HG03469 (cell line): ENCODE data around the gene TRMT61A.
"Not testable (repeated sequence)": the region's sequence is repeated elsewhere in the genome, so short reads cannot be mapped to it uniquely, and the experiment has no call there.

ENCODE experiments used
- ATAC-seq: cut with Tn5 transposase; IDR thresholded peaks from one replicate; pipeline ENCODE4 v1.9.1; 2021; ENCODE audit warnings: mild to moderate bottlenecking, moderate library complexity, moderate number of reproducible peaks; ENCODE audit not compliant: unreplicated experiment

The TRMT61A gene

DNA sequence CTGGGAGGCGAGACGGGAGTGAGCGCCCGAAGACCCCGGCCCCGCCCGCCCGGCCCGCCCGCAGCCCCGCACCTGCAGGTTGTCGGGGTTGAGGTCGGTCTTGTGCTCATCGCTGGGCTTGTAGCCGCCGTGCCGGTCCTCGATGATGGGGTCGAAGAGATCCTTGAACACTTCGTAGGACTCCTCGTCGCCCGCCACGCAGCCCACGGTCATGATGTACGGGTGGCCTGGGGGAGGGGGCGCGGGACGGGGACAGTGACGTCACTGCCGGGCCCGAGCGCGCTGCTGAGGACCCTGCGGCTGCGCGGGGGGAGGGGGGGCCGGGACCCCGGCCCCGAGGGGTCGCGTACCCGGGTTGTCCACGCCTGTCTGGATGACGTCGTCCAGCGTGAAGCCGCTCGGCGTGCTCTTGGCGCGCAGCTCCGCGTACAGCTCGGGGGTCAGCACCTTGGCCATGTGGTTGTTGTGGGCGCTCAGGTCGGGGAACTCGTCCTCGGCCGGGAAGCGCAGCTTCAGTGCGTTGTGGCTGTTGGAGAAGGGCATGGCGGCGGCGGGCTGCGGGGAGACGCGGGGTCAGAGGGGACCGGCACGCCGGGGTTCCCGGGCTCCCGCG lies 6.9 kb upstream of the TRMT61A start:
- ATAC-seq = no peak

- no peak for ATAC-seq
Measured at GRCh38 chr14:103522649-103523574, 6.1 kb upstream of the TRMT61A start, which contains the start of gene CKB. Gene CKB (minus strand): TSS chr14:103522830. CDS start chr14:103522493, 337 bp downstream.

- no peak for ATAC-seq
Measured at GRCh38 chr14:103523575-103523954, 5.4 kb upstream of the TRMT61A start.

- no peak for ATAC-seq
Measured at GRCh38 chr14:103524002-103524935, 4.7 kb upstream of the TRMT61A start.

DNA sequence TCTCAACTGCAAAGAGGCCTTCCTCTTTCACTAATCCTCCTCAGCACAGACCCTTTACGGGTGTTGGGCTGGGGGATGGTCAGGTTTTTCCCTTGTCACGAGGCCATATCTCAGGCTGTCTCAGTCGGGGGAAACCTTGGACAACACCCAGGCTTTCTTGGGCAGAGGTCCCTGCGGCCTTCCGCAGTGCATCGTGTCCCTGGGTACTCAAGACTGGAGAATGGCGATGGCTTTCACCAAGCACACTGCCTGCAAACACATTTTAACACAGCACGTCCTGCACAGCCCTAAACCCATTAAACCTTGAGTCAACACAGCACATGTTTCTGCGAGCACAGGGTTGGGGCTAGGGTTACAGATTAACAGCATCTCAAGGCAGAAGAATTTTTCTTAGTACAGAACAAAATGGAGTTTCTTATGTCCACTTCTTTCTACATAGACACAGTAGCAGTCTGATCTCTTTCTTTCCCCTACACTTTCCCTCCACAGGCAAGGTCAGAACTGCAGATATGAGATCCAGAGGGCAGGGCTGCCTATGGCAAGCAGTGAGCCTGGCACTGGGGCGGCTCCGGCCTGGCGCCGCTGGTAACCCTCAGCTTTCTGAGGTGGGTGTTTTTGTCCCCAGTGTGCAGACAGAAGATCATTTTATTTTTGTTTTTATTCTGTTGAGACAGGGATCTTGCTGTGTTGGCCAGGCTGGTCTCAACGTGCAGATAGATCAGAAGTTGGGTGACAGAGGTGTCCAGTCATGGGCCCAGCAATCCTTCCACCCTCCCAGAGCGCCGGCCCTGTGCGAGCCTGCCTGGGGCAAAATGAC lies 3.4 kb upstream of the TRMT61A start:
- ATAC-seq = not testable (repeated sequence)

- ATAC-seq = no peak
Measured at GRCh38 chr14:103526247-103526913, 2.6 kb upstream of the TRMT61A start.

- no peak for ATAC-seq
Measured at GRCh38 chr14:103526914-103527248, 2.1 kb upstream of the TRMT61A start.

DNA sequence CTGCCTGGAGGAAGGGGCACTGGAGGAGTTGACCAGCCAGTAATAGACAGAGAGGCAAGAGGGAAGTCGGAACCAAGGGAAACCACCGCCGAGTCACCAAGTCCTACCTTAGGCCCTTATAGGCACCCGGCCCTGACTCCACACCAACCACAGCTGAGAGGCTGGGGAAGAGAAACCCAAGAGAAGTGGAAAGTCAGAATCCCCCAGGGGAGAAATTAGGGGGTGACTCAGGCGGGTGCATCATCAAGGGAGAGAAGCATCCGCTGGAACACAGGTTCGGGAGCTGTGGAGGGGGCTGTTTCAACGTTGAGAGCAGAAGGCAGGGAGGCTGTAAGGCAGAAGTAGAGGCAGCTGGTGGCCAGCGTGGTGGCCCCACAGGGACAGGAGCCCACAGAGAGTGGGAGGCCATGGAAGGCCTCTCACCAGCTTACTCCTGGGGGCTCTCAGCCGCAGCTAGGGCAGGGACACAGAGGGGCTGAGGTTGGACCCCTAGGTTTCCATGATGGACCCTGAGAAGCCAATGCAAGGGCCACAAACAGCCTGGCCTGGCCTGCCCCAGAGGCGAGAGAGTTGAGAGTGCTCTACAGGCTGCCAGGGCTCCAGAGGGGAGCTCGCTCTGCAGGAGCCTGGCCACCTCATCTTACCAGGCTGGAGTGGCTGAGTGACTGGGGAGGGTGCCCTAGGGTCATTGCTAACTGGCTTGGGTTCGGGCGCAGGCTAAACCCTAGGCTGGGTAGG lies 1.4 kb upstream of the TRMT61A start:
- peak; percentile 38 for ATAC-seq

- ATAC-seq = no peak
Measured at GRCh38 chr14:103528146-103528586, 830 bp upstream of the TRMT61A start.

GRCh38 chr14:103529383-103530365 lies 678 bp downstream of the TRMT61A start:
- no peak for ATAC-seq

DNA sequence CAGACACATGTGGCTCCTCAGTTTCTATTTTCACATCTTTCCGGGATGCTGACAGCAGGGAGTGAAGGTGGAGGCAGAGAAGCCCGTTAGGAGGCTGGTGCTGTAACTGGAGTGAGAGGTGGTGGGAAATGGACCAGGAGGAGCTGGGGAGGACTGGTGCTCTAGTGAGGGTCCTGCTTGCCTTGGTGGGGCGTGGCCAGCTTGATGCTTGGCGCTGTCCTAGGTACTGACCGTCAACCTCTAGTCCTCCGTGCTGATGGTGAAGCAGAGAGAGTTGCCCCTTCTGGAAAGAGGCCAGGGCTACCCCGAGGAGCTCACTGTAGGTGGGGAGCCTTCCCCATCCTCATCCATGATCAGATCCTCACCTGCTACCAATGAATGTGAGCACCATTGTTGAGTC lies 1.4 kb downstream of the TRMT61A start:
- ATAC-seq = no peak

DNA sequence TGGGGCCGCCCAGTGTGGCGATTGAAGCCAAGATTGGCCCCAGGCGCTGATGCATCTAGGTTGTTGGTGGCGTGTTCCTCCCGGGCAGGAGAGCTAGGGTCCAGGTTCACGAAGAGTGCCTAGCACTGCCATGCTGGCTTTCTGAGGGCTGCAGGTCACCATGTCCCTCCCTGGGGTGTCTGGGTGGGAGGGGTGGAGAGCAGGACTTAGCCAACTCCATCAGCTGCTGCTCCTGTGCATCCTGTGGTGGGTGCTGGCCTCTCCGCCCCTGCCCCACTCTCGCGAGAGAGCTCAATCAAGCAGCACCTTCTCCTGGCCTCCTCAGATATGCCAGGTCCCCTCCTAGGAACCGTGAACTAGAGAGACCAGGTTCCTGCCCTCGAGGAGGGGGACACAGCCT lies 1.8 kb downstream of the TRMT61A start:
- ATAC-seq = no peak

DNA sequence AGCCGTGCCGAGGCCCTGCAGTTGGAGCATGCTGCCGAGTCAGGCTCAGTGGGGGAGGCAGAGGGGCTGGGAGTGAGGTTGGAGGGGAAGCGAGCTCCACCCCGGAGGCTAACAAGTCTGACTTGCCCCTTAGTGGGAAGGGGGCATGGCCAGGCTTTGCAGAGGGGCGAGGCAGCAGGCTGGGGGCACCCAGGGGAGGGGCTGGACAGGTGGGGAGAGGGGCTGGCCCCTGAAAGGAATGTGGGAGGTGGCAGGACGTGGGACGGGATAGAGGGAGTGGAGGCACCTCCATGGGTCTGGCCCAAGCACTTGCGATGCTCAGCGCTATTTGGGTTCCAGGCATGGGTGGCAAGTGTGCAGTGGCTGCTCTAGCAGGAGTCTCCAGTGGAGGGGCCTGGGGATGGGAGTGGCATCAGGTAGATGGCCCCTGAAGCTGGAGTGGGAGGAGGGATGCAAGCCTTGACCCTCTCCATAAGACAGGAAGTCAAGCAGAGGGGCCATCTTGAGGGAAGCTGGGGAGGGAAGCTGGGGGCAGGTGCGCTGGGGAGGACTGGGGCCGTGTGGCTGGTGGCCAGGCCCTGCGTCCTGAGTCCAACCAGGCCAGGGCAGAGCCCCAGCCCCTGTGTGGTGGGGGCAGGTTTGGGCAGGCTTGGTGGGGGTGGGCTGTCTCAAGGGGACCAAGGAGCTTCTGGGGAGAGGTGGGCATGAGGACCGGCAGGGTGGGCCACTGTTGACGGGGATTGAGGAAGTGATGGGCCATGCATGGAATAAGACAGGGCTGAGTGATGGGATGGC lies 2.6 kb downstream of the TRMT61A start:
- ATAC-seq = no peak

DNA sequence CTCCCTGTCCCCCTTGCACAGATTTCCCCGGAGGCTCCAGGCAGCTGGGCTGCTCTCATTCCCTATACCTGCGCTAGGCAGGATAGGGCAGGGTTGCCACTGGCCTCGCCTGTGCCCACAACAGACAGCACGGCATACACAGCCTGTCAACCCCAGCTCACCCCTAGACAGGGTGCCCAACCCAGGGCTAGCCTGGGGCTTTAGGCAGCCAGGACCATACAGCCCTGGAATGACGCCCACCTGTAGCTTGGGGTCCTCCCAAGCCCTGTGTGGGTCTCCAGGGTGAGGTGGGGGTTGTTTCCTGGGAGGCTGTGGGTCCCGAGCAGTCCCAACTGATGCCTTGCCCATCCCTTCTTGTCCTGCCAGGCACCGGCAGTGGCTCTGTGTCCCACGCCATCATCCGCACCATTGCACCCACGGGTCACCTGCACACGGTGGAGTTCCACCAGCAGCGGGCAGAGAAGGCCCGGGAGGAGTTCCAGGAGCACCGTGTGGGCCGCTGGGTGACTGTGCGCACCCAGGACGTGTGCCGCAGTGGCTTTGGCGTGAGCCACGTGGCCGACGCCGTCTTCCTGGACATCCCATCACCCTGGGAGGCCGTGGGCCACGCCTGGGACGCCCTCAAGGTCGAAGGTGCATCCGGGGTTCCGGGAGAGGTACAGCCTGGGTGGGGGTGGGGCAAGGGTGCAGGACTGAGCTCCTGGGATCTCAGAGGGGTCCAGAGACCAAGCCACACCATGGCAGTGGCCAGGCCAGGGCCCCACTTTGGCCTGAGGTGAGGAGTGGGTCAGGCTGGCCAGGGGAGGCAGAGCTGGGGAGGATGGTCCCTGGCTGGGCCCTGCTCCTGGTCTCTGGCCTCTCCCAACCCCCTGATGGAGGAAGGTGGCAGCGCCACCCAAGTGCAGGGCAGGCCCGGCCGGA lies 3.5 kb downstream of the TRMT61A start:
- no peak for ATAC-seq

- no peak for ATAC-seq
Measured at GRCh38 chr14:103533137-103533998, 4.4 kb downstream of the TRMT61A start.
